ENCODE results near the gene NAP1L4.

NAP1L4 gene

GRCh38 chr11:2992234-2992996 lies at the start of gene NAP1L4:
TSS of gene NAP1L4 (minus strand) at chr11:2992329. CDS start at chr11:2979220, 13,109 bp downstream.
- peak; percentile 95 for DNase-seq

- no peak for DNase-seq
Measured at GRCh38 chr11:3040881-3041280, 48.8 kb upstream of the NAP1L4 start.

GRCh38 chr11:3037945-3038271 lies 45.8 kb upstream of the NAP1L4 start:
- DNase-seq, result no peak

GRCh38 chr11:3037040-3037944 lies 45.2 kb upstream of the NAP1L4 start:
- DNase-seq, result peak; percentile 42

GRCh38 chr11:3036419-3036818 lies 44.3 kb upstream of the NAP1L4 start:
- DNase-seq, result peak; percentile 14

- DNase-seq, result no peak
Measured at GRCh38 chr11:3035333-3035732, 43.2 kb upstream of the NAP1L4 start.

- DNase-seq, result no peak
Measured at GRCh38 chr11:3030289-3031070, 38.4 kb upstream of the NAP1L4 start.

GRCh38 chr11:3028813-3029212 lies 36.7 kb upstream of the NAP1L4 start:
- no peak for DNase-seq

- DNase-seq, result no peak
Measured at GRCh38 chr11:3026803-3027202, 34.7 kb upstream of the NAP1L4 start.

- DNase-seq, result no peak
Measured at GRCh38 chr11:3022982-3023381, 30.9 kb upstream of the NAP1L4 start.

- no peak for DNase-seq
Measured at GRCh38 chr11:3022300-3022967, 30.3 kb upstream of the NAP1L4 start.

GRCh38 chr11:3021125-3021524 lies 29.0 kb upstream of the NAP1L4 start:
- DNase-seq, result peak; percentile 41

GRCh38 chr11:3020011-3020410 lies 27.9 kb upstream of the NAP1L4 start:
- no peak for DNase-seq

GRCh38 chr11:3018596-3018995 lies 26.5 kb upstream of the NAP1L4 start:
- no peak for DNase-seq

- no peak for DNase-seq
Measured at GRCh38 chr11:3016861-3017260, 24.7 kb upstream of the NAP1L4 start.

GRCh38 chr11:3015796-3016195 lies 23.7 kb upstream of the NAP1L4 start:
- no peak for DNase-seq

- DNase-seq, result peak; percentile 4
Measured at GRCh38 chr11:3014943-3015342, 22.8 kb upstream of the NAP1L4 start.

GRCh38 chr11:3014057-3014938 lies 22.2 kb upstream of the NAP1L4 start:
- DNase-seq, result peak; percentile 83

GRCh38 chr11:3011891-3012885 lies 20.1 kb upstream of the NAP1L4 start:
- DNase-seq, result no peak

GRCh38 chr11:3010521-3011275 lies 18.6 kb upstream of the NAP1L4 start:
- DNase-seq, result no peak
